Ishikawa (cell line): Measurements from ENCODE around the gene CHMP2A.

Experiments used
- CEBPB ChIP-seq: IDR thresholded peaks from 2 replicates; pipeline ENCODE4 v1.6.1; 2012
- CREB1 ChIP-seq: IDR thresholded peaks from 2 replicates; pipeline ENCODE4 v1.6.1; 2012; ENCODE audit warnings: low read depth
- EGR1 ChIP-seq: IDR thresholded peaks from 2 replicates; pipeline ENCODE4 v1.6.1; 2012
- EP300 ChIP-seq: IDR thresholded peaks from 2 replicates; pipeline ENCODE4 v1.6.1; 2012; ENCODE audit warnings: borderline replicate concordance
- FOXM1 ChIP-seq: IDR thresholded peaks from 2 replicates; pipeline ENCODE4 v1.6.1; 2012; ENCODE audit warnings: low read depth, borderline replicate concordance
- NFIC ChIP-seq: IDR thresholded peaks from 2 replicates; pipeline ENCODE4 v1.6.1; 2012
- RAD21 ChIP-seq: IDR thresholded peaks from 2 replicates; pipeline ENCODE4 v1.6.1; 2012; ENCODE audit warnings: low read depth
- TAF1 ChIP-seq: IDR thresholded peaks from 2 replicates; pipeline ENCODE4 v1.6.1; 2012; ENCODE audit warnings: low read depth, mild to moderate bottlenecking
- TCF12 ChIP-seq: IDR thresholded peaks from 2 replicates; pipeline ENCODE4 v1.6.1; 2012; ENCODE audit warnings: low read depth
- TEAD4 ChIP-seq: IDR thresholded peaks from 2 replicates; pipeline ENCODE4 v1.6.1; 2012
- YY1 ChIP-seq: IDR thresholded peaks from 2 replicates; pipeline ENCODE4 v1.6.1; 2012; ENCODE audit warnings: low read depth
- ZBTB7A ChIP-seq: IDR thresholded peaks from 2 replicates; pipeline ENCODE4 v1.6.1; 2012; ENCODE audit warnings: low read depth
- TF ChIP-seq, protein P1 (sequence below): IDR thresholded peaks from 2 replicates; pipeline ENCODE4 v1.6.1; 2012
- TF ChIP-seq, protein P2 (sequence below): IDR thresholded peaks from 2 replicates; pipeline ENCODE4 v1.6.1; 2012
- TF ChIP-seq, protein P3 (sequence below): IDR thresholded peaks from 2 replicates; pipeline ENCODE4 v1.6.1; 2012; ENCODE audit warnings: low read depth, mild to moderate bottlenecking

CHMP2A gene

DNA sequence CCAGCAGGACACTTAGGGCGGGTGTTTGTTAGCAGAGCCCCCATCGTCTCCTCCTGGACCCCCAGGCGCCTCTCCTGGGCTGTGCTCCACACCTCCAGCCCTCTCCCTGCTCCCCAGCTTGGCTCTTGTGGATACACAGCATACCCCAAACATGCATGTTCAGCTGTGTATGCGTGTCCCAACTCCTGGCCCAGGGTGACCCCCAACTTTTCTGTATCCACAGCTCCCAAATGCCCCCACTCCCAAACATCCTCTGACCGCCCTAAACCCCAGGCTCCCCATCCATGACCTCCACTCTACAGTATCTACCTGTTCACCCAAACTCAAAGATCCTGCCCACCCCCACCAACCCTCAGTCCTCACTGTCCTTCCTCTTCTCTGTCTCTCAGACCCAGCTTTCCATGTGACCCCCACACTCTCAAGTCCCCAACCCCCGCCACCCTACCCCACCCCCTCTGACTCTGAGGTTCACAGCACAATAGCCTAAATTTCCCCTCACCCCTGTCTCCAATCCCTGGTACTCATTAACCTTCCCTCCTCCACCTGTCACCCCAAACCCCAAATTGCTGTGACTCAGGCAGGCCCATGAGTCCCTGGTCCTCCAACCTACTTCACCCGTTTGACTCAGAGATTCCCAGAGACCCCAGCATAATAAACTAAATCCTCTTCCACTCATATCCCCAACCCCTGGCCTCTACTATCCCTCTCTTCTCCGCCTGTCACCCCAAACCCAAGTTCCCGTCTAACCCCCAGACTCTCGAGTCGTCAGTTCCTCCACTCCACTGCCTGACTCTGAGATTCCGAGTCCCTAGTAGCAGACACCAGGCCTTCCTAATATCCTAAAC is 2.5 kb upstream of the CHMP2A start:
- TF ChIP-seq TCF12 (no peak), TEAD4 (no peak), EP300 (no peak), TAF1 (no peak), ZBTB7A (no peak), NFIC (no peak), RAD21 (no peak), CREB1 (no peak), EGR1 (no peak), FOXM1 (no peak), YY1 (no peak)
- TF ChIP-seq, protein P1, sequence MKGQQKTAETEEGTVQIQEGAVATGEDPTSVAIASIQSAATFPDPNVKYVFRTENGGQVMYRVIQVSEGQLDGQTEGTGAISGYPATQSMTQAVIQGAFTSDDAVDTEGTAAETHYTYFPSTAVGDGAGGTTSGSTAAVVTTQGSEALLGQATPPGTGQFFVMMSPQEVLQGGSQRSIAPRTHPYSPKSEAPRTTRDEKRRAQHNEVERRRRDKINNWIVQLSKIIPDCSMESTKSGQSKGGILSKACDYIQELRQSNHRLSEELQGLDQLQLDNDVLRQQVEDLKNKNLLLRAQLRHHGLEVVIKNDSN, result no peak
- TF ChIP-seq, protein P2, sequence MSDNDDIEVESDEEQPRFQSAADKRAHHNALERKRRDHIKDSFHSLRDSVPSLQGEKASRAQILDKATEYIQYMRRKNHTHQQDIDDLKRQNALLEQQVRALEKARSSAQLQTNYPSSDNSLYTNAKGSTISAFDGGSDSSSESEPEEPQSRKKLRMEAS, result no peak
- TF ChIP-seq, protein P3, sequence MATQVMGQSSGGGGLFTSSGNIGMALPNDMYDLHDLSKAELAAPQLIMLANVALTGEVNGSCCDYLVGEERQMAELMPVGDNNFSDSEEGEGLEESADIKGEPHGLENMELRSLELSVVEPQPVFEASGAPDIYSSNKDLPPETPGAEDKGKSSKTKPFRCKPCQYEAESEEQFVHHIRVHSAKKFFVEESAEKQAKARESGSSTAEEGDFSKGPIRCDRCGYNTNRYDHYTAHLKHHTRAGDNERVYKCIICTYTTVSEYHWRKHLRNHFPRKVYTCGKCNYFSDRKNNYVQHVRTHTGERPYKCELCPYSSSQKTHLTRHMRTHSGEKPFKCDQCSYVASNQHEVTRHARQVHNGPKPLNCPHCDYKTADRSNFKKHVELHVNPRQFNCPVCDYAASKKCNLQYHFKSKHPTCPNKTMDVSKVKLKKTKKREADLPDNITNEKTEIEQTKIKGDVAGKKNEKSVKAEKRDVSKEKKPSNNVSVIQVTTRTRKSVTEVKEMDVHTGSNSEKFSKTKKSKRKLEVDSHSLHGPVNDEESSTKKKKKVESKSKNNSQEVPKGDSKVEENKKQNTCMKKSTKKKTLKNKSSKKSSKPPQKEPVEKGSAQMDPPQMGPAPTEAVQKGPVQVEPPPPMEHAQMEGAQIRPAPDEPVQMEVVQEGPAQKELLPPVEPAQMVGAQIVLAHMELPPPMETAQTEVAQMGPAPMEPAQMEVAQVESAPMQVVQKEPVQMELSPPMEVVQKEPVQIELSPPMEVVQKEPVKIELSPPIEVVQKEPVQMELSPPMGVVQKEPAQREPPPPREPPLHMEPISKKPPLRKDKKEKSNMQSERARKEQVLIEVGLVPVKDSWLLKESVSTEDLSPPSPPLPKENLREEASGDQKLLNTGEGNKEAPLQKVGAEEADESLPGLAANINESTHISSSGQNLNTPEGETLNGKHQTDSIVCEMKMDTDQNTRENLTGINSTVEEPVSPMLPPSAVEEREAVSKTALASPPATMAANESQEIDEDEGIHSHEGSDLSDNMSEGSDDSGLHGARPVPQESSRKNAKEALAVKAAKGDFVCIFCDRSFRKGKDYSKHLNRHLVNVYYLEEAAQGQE, result no peak

DNA sequence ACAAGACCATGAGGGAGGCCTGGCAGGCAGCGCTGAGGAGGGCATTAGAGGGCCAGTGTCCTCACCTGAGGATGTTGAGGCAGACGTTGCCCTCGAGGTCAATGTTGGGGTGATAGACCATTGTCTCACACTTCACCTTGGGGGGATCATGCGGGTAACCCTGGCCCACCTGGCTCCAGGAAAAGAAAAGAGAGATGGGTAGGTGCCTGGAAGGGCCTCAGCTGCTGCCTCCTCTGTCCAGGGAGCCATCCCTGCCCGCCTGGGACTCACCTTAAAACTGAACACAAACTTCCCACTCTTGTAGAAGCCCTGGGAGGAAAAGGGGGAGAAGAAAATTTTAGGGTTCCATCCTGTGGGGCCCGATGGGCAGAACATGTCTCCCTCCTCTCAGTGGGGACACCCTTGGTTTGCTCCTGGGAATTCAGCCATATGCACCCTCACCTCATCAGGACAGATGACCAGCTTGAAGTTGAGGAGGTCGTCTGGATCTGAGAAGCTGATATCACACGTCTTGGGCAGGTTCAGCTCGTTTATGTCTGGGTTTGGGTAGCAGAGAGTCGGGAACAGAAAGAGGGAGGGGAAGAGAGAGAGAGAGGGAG is 1.8 kb upstream of the CHMP2A start:
- TF ChIP-seq CEBPB (no peak), CREB1 (no peak), ZBTB7A (no peak), EGR1 (no peak), TAF1 (no peak), TCF12 (no peak), YY1 (no peak), EP300 (no peak), RAD21 (no peak), NFIC (no peak), FOXM1 (no peak), TEAD4 (no peak)
- TF ChIP-seq, protein P2, result no peak
- TF ChIP-seq, protein P1, result no peak
- TF ChIP-seq, protein P3, result no peak

DNA sequence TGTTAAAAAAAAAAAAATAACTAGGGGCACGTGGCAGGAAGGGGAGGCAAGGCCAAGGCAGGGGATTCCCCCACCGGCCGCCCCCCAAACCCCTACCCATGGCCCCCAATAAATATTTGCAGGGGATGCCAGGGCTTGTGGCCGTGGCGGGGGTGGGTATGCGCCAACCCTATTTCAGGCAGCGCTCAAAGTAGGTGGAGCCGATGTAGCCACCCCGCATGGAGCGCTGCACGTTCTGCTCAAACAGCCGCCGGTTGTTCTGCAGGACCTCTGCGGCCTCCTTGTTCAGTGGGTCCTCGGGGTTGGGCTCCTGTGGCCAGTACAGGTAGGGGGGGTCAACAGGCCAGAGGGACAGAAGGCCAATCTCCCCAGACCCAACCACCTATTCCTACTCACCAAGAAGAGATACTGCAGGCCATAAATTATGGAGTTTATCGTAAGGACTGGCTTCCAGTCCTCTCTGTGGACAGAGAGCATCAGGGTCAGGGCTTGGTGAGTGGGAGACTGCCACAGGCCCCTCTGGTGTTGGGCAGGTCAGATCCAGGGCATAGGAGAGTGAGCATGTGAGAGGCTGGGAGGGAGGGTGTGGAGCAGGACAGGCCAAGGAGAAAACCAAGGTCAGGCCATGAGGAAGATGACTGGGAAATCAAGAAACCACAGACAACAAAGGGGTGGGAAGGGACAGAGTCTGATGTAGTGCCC is 1.2 kb upstream of the CHMP2A start:
- TF ChIP-seq ZBTB7A (no peak), FOXM1 (no peak), TCF12 (no peak), CEBPB (no peak), TEAD4 (no peak), EP300 (no peak), CREB1 (no peak)
- TF ChIP-seq, protein P3, result no peak
- TF ChIP-seq, protein P2, result no peak
